DMS 273 treated with DMSO at 0.1 percent for 48 hours (cell line): ENCODE data around the gene LTN1.
"Not testable (repeated sequence)": the region's sequence is repeated elsewhere in the genome, so short reads cannot be mapped to it uniquely, and the experiment has no call there.

Experiments used
- DNase-seq: peaks from one replicate; lab custom pipeline; 2025; lab: John Stamatoyannopoulos, UW

Gene LTN1

GRCh38 chr21:28988146-28988545 is 4.5 kb downstream of the LTN1 start:
- DNase-seq: not testable (repeated sequence)

GRCh38 chr21:28986677-28987076 is 6.0 kb downstream of the LTN1 start:
- DNase-seq: no peak

- DNase-seq: no peak
Measured at GRCh38 chr21:28982637-28983036, 10.0 kb downstream of the LTN1 start.

- no peak for DNase-seq
Measured at GRCh38 chr21:28979092-28979491, 13.6 kb downstream of the LTN1 start.

GRCh38 chr21:28975397-28975796 is 17.3 kb downstream of the LTN1 start:
- DNase-seq: no peak

- no peak for DNase-seq
Measured at GRCh38 chr21:28974531-28975227, 18.0 kb downstream of the LTN1 start.

- no peak for DNase-seq
Measured at GRCh38 chr21:28972398-28972797, 20.3 kb downstream of the LTN1 start.

GRCh38 chr21:28971171-28971570 is 21.5 kb downstream of the LTN1 start:
- DNase-seq: no peak

- DNase-seq: no peak
Measured at GRCh38 chr21:28963831-28964230, 28.8 kb downstream of the LTN1 start.

GRCh38 chr21:28962465-28962864 is 30.2 kb downstream of the LTN1 start:
- no peak for DNase-seq

- DNase-seq: no peak
Measured at GRCh38 chr21:28961927-28962326, 30.8 kb downstream of the LTN1 start.

GRCh38 chr21:28960245-28960644 is 32.4 kb downstream of the LTN1 start:
- DNase-seq: no peak

- no peak for DNase-seq
Measured at GRCh38 chr21:28959367-28960099, 33.1 kb downstream of the LTN1 start.

GRCh38 chr21:28953247-28953646 is 39.4 kb downstream of the LTN1 start:
- DNase-seq: no peak

- no peak for DNase-seq
Measured at GRCh38 chr21:28952686-28953085, 40.0 kb downstream of the LTN1 start.

GRCh38 chr21:28949318-28949717 is 43.4 kb downstream of the LTN1 start:
- no peak for DNase-seq

- no peak for DNase-seq
Measured at GRCh38 chr21:28944296-28944695, 48.4 kb downstream of the LTN1 start.

GRCh38 chr21:28943631-28944030 is 49.0 kb downstream of the LTN1 start:
- DNase-seq: no peak

- DNase-seq: no peak
Measured at GRCh38 chr21:28938726-28939125, 54.0 kb downstream of the LTN1 start.

GRCh38 chr21:28937737-28938136 is 54.9 kb downstream of the LTN1 start:
- no peak for DNase-seq

- no peak for DNase-seq
Measured at GRCh38 chr21:28936721-28937120, 56.0 kb downstream of the LTN1 start.

GRCh38 chr21:28936036-28936435 is 56.6 kb downstream of the LTN1 start:
- no peak for DNase-seq

- no peak for DNase-seq
Measured at GRCh38 chr21:28932717-28933116, 60.0 kb downstream of the LTN1 start.
